ENCODE results near the gene NGFR.
"Not testable (repeated sequence)": the region's sequence is repeated elsewhere in the genome, so short reads cannot be mapped to it uniquely, and the experiment has no call there.

NGFR gene

GRCh38 chr17:49547566-49547965 lies 52.5 kb downstream of the NGFR start:
- DNase-seq, result no peak

GRCh38 chr17:49548051-49548505 lies 53.0 kb downstream of the NGFR start:
- DNase-seq, result no peak

GRCh38 chr17:49548506-49549310 lies 53.6 kb downstream of the NGFR start:
- peak; percentile 30 for DNase-seq

- no peak for DNase-seq
These were observed 54.2 kb downstream of the NGFR start for GRCh38 chr17:49549311-49549605.

GRCh38 chr17:49549691-49550678 lies 54.9 kb downstream of the NGFR start:
- no peak for DNase-seq

- DNase-seq, result not testable (repeated sequence)
These were observed 55.7 kb downstream of the NGFR start for GRCh38 chr17:49550764-49551163.

- DNase-seq, result no peak
These were observed 56.4 kb downstream of the NGFR start for GRCh38 chr17:49551221-49552069.

- DNase-seq, result no peak
These were observed 57.1 kb downstream of the NGFR start for GRCh38 chr17:49552070-49552751.

- no peak for DNase-seq
These were observed 58.7 kb downstream of the NGFR start for GRCh38 chr17:49553676-49554335.

GRCh38 chr17:49554694-49555494 lies 59.8 kb downstream of the NGFR start:
- DNase-seq, result no peak

GRCh38 chr17:49555495-49556222 lies 60.6 kb downstream of the NGFR start:
- no peak for DNase-seq

- DNase-seq, result peak; percentile 67 to 75
These were observed 61.3 kb downstream of the NGFR start for GRCh38 chr17:49556223-49556943.

GRCh38 chr17:49557312-49558024 lies 62.4 kb downstream of the NGFR start:
- DNase-seq, result peak; percentile 47 to 80
